ENCODE data around the gene ACTR2. TPM values are rescaled to one million over a fixed set of nuclear protein-coding genes. Genes with fewer than 3 reads are reported as not detected.
A peak's percentile ranks its signal among the peaks of the same experiment; 100 is the strongest.

Gene ACTR2
- total and polyA plus RNA-seq, 4 donors: 54.3 to 215 (median 147) TPM

- TF ChIP-seq CTCF (IDR thresholded peaks at IDR 0.05; ENCODE audit: control extremely low read depth, extremely low read depth): no peak
- DNase-seq (no peak), ATAC-seq (ENCODE audit: insufficient read depth, low FRiP score) (no peak)
- Histone ChIP-seq H3K9ac (ENCODE audit: insufficient read depth in 1 of 2, low read length in 2 of 2) (no peak overlapping the region), H3K4me3 (no peak overlapping the region), H3K27ac (ENCODE audit: low read depth in 1 of 2, low read length in 1 of 2) (no peak overlapping the region), H3K36me3 (ENCODE audit: control insufficient read depth in 4 of 4, insufficient read depth in 4 of 4, low read length in 4 of 4) (peaks cover 8 to 22% (median 11%) of the 10 kb centered on the region in 4 donors), H3K9me3 (ENCODE audit: control insufficient read depth in 4 of 4, insufficient read depth in 3 of 4, low read length in 3 of 4) (no peaks in the 10 kb centered on the region), H3K4me1 (ENCODE audit: control insufficient read depth in 5 of 5, insufficient read depth in 5 of 5, low read length in 5 of 5) (peaks cover 0 to 7% (median 2%) of the 10 kb centered on the region in 5 donors), H3K27me3 (ENCODE audit: control insufficient read depth in 3 of 3, insufficient read depth in 3 of 3, low read length in 2 of 3) (no peaks in the 10 kb centered on the region)
- WGBS, 2 donors: 86 to 96% methylated on average over 7 of the region's 7 CpGs
Measured at GRCh38 chr2:65263986-65264385, 36.4 kb downstream of the ACTR2 start.

- H3K4me3 ChIP-seq: no peak overlapping the region
- no peak overlapping the region for H3K9ac ChIP-seq (ENCODE audit: insufficient read depth in 1 of 2, low read length in 2 of 2)
- peaks cover 0 to 7% (median 2%) of the 10 kb centered on the region in 5 donors for H3K4me1 ChIP-seq (ENCODE audit: control insufficient read depth in 5 of 5, insufficient read depth in 5 of 5, low read length in 5 of 5)
- H3K36me3 ChIP-seq (ENCODE audit: control insufficient read depth in 4 of 4, insufficient read depth in 4 of 4, low read length in 4 of 4): peaks cover 7 to 23% (median 10%) of the 10 kb centered on the region in 4 donors
- DNase-seq (peak; percentile 36 to 94 (median 87)), ATAC-seq (ENCODE audit: insufficient read depth, low FRiP score) (peak; percentile 47)
- H3K9me3 ChIP-seq (ENCODE audit: control insufficient read depth in 4 of 4, insufficient read depth in 3 of 4, low read length in 3 of 4): no peaks in the 10 kb centered on the region
- peak; percentile 46 for TF ChIP-seq CTCF (IDR thresholded peaks at IDR 0.05; ENCODE audit: control extremely low read depth, extremely low read depth)
- 47 to 55% methylated on average over 8 of the region's 8 CpGs for WGBS, 2 donors
- H3K27me3 ChIP-seq (ENCODE audit: control insufficient read depth in 3 of 3, insufficient read depth in 3 of 3, low read length in 2 of 3): no peaks in the 10 kb centered on the region
- H3K27ac ChIP-seq (ENCODE audit: low read depth in 1 of 2, low read length in 1 of 2): no peak overlapping the region
Measured at GRCh38 chr2:65264821-65265670, 37.4 kb downstream of the ACTR2 start.

GRCh38 chr2:65265671-65266045, 38.0 kb downstream of the ACTR2 start:
- no peak for TF ChIP-seq CTCF (IDR thresholded peaks at IDR 0.05; ENCODE audit: control extremely low read depth, extremely low read depth)
- peaks cover 5 to 23% (median 10%) of the 10 kb centered on the region in 4 donors for H3K36me3 ChIP-seq (ENCODE audit: control insufficient read depth in 4 of 4, insufficient read depth in 4 of 4, low read length in 4 of 4)
- ATAC-seq (ENCODE audit: insufficient read depth, low FRiP score) (no peak), DNase-seq (no peak)
- H3K27me3 ChIP-seq (ENCODE audit: control insufficient read depth in 3 of 3, insufficient read depth in 3 of 3, low read length in 2 of 3): no peaks in the 10 kb centered on the region
- no peak overlapping the region for H3K27ac ChIP-seq (ENCODE audit: low read depth in 1 of 2, low read length in 1 of 2)
- no peak overlapping the region for H3K4me3 ChIP-seq
- H3K9ac ChIP-seq (ENCODE audit: insufficient read depth in 1 of 2, low read length in 2 of 2): no peak overlapping the region
- no peaks in the 10 kb centered on the region for H3K9me3 ChIP-seq (ENCODE audit: control insufficient read depth in 4 of 4, insufficient read depth in 3 of 4, low read length in 3 of 4)
- H3K4me1 ChIP-seq (ENCODE audit: control insufficient read depth in 5 of 5, insufficient read depth in 5 of 5, low read length in 5 of 5): peaks cover 0 to 7% (median 2%) of the 10 kb centered on the region in 5 donors

Measured in lung (tissue), 12 donors.